Activated CD4-positive, CD25-positive, alpha-beta regulatory T cell treated with anti-CD3 and anti-CD28 coated beads, Interleukin-2, amount 50 U/mL, for 72 hours (primary cell): ENCODE measurements around the gene AUH.

Source experiments
- DNase-seq: peaks from one replicate; pipeline ENCODE4 v3.0.0; 2021

AUH gene

DNA sequence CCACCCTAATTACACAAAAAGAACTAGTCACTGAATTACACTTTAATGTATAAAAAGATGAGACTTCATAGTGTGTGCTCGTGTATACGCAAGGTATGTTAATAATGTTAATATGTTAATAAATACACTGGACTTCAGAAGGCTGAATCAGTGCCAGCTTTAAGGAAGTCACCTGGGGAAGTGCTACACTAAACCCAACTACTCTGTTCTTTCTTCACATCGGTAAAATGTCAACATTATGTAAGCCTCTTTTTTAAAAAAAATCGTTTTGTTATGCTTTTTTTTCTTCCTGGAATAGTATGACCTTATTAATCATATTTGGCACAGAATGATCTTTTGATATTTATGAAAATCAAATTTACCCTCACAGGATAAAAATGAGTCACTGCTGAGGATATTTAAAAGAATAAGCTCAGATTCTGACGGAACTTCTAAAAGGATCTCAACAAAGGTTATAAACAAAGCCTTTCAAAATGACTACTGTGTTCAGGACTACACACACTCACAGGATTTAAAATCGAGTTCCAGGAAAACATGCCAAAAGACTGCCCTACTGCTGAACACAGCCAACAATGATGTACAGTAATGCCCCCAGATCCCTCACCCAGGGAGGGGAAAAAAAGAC lies 75.9 kb downstream of the AUH start:
- no peak for DNase-seq

DNA sequence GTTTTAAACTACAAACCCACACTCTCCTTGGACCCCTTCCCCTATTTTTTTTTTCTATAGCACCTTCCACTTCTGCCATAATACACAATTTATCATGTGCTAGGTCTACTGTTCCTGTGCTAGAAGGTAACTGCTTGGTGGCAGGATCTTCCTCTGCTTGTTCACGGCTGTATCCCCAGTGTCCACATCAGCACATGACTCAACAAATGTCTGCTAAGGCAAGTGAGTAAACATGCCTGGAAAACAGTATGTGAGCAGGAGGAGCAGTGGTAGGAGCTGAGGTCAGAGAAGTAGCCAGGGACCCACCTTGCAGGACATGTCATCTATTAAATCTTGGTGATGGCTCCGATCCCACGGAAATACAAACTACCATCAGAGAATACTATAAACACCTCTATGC lies 79.4 kb downstream of the AUH start:
- DNase-seq: no peak

DNA sequence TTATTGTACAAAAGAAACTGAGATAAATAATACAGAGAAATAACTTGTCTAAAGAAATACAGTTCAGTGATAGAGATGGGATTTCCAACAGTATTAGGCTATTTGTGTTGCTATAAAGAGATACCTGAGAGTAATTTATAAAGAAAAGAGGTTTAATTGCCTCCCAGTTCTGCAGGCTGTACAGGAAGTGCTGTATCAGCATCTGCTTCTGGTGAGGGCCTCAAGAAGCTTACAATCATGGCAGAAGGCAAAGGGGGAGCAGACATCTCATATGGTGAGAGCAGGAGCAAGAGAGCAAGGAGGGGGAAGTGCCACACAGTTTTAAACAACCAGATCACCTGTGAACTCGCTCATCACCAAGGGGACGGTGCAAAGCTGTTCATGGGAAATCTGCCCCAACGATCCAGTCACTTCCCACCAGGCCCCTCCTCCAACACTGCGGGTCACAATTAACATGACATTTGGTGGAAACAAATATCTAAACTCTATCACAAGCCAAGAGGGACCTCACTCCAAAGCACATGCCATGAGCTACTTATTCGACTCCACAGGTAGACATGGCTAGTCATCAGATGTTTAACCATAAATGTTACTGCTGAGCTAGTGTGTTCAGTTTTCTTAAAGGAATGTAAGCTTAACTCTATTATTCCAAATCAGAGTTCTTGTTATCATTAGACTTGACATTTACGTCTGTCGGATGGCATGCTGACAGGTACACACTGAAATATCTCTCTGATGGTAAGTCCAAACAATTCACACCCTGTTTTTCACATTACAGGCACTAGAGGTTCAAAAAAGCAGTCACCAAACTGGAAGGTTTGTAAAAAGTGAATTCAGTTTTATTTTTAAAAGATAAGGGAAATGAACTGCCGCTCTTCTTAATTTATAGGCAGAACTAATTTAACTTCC lies 82.2 kb downstream of the AUH start:
- no peak for DNase-seq

DNA sequence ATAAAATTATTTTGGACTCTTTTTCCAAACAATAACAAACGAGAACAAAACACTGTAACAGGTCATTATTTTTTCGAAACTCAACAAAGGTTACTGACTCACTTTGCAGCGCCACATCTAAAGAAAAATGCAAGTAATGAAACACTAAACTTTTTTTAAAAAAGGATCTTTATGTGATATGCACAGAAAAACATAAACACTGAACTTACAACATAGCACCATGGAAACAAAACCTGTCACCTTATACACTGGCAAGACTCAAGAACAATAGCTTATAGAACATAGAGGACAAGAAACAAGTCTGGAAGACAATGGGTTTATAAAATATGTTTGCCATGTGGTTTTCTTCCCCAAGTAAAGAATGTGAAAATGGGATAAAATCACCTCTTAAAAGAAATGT lies 85.2 kb downstream of the AUH start:
- no peak for DNase-seq

DNA sequence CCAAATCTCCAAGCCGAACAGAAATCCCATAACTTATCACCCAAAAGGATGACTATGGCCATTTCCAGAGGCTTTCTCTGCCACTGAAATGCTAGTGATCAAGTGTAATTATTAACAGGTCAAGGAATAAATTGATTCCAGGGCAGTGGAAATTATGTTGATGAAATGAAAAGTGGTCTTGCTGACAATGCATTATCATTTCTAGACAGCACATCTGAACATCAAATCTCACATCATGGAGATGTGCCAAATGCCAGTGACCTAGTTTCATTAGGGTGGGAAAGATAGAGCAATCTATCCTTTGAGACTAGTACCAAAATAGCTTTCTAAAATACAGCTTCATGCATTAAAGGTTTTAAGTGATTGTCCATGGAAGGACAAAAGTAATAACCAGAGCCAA lies 86.1 kb downstream of the AUH start:
- no peak for DNase-seq

DNA sequence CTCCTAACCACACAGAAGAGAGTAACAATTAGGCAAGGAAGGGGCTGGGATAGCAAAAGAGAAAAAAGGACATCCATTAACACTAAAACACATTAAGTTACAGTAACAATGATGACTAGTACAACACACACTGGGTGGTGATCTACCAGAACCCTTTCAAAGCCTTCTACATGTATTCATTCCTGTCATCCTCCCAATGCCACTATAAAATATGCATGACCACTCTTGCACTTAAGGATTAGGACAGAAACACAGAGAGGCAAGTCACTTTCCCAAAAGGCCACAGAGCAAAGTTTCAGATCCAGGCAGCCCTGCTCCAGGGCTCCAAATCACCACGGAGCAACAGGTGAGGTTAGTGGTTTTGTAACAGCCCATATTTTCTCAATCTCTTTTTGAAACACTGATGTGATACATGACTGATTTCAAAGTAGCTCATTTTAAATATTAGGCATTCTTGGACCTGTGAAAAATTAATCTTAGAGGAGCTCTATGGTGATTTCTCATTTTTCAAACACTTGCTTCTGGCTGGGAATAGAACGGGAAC lies 86.7 kb downstream of the AUH start:
- no peak for DNase-seq

DNA sequence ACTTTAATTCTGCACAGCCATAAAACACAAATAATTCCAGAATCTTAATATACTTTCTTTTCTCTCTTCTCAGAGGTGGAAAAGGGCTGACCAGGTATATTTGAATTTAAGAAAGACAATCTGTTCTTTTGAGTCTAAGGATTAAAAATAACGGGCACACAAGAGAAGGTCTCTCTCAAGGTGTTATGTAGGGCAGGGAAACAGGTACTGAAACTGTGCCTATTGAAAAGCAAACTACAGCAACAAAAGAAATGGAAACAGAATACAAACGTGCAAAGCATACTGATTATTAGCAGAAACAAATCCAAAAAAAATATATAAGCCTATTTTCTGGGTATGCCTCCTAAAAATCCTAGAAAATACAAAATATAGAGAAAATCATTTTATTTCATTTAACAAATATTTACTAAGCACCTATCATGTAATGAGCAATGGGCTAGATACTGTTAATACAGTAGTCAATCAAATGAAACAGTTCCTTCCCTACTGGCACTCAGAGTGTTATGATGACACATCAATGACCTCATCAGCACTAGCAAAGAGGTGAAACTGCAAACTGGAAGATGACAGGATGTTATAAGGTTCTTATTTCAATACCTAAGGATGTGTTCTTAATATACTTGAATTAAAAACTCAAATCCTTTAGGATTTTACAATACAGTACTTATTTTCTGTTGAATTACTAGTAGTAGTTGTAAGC lies 87.7 kb downstream of the AUH start:
- DNase-seq: no peak

DNA sequence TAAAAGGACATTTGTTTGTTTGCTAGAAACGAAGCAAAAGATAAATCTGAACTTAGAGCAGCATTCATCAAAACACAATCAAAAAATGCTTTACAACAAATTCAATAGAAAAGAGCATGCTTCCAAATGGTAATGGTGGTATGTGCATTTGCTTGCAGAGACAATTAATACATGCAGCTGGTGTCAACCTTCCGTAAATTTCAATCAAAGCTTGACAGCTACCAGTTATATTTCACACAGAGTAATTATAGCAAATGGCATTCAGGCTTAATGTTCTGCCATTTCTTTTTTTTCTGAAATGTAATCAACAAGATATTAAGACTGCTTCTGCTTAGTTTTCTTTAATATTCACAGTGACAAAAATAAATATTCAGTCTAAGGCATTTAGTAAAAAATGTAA lies 90.6 kb downstream of the AUH start:
- DNase-seq: no peak

DNA sequence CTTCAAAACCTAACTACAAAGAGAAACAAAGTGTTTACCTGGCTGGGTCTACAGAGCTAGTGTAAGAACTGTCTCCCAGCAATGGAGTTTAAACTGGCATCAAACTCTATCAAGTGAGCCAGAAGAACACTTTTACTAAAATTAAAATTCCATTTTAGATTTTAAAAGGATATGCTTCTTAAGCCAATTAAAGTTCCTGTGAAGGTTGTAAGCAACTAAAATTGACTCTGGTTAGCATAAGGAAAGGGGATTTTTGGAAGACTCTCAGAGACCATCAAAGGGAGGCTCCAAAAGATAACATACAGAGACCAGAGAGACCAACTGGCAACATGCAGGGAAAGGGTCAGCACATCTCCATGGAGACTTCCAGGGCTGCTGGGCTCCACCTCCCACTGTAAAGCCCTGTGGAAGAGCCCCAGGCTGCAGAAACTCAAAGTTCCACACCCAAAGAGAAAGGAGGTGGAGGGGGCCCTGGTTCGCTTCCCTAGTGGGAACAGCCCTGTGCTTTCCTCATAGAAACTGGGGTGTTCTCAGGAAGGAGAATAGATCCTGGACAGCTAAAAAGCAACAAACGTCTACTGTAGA lies 91.7 kb downstream of the AUH start:
- no peak for DNase-seq

DNA sequence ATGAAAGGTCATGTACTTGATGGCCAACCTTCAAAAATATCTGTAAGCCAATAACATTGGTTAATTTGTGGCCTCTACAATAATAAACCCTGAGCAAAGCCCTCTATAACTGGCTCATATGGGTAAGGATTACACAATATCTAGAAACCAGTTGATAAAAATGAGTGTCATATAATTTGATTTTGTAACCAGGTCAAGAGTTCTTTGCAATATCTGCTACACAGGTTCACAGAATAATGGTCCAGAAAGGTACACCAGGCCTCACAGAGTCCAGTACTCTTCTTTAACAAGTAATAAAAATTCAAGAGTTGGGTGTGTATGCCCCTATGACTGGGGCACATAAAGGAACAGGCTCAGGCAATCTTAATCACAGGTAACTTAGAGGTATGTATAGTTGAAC lies 95.3 kb downstream of the AUH start:
- no peak for DNase-seq

DNA sequence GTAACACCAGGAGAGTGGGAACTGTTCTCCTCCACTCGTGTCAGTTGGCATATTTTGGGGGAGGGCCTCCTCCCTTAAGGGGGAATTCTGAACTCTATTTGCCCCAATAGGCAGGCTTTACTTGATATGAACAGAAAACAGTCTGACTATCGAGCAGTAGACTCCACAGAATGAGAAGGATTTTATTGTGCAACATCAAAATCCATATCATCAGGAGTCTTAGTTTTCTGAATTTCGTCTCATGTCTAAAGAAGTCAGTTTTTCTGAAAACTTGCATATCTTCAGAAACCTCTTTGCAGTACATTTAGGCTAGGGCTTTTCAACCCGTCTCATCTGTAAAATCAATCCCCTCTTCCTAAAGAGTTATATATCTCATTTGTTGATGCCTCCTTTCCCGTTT lies 96.2 kb downstream of the AUH start:
- DNase-seq: no peak

DNA sequence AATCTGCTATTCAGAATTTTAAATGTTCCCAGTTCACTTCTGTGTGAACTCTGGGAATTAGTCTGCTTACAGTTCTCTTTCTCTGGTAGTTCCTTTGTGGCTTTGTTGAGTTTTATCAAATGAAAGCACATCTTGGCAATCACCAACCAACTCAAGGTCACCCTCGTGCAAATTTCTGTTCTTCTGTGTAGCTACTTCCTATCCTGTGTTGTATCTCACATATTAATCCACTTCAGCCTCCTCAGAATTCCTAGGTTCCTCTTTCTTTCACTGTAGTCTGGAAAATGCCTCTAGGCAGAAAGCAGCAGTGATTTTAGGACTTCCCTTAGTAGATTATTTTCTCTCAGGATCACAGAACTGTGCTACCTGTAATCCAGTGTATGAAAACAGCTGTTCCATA lies 100.3 kb downstream of the AUH start:
- DNase-seq: no peak

DNA sequence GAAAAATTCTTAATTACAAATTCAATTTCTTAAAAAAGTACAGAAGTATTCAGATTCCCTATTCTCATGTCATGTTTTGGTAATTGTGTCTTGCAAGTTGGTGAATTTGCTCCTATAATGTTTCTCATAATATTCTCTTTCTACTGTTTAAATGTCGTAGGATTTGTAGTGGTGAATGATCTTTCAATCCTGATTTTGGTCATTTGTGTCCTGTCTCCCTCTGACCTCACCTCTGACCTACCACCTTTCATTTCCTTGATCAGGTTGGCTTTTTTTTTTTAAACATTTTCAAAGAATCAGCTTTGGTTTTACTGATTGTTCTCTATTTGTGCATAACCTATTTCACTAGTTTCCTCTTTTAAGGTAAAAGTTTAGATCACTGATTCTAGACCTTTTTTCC lies 102.6 kb downstream of the AUH start:
- no peak for DNase-seq

DNA sequence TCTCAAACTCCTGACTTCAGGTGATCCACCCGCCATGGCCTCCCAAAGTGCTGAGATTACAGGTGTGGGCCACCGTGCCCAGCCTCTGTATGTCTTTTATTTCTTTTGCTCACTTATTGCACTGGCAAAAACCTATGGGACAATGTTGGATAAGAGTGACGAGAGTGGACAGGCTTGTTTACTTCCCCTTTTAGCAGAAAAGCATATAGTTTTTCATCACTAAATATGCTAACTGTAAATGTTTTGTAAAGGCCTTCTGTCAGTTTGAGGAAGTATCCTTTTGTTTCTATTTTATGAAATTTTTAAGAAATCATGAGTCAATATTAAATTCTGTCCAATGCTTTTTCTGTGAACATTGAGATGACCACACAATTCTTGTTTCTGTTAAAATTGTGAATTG lies 103.3 kb downstream of the AUH start:
- no peak for DNase-seq

DNA sequence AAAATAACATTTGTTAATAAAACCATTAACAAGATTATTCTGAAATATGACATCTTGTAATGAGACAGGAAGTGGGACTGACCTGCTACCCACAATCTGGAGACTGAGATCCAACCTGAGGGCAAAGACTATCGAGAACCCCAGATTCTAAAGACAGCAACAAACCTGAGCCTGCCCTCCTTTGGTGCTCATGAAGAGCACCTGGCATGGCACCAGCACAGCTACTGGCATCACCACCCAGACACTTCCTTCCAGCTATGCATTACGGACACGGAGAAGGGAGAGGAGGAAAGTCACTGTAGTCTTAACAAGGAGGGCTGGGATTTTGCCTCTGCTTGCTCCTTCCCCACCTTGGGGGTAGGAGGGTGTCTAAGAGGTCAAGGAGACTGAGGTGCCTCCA lies 105.5 kb downstream of the AUH start:
- DNase-seq: no peak

DNA sequence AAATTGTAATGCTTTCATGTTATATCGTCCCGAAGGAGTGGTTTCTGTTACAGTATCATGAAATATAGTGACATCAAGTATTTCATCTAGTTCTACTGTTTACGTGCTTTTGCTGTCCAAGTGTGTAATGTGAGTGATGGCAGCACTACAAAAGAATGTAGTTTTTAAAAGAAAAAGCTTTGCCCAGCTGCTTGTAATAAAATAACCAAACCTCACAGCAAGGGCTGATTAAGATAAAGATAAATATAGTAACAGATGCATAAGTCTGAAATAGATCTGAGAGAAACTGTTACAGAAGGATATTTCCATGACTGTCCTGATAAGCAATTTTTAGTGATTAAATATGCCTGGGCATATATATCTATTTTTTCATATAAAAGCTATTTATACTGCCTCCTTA lies 106.4 kb downstream of the AUH start:
- DNase-seq: no peak

DNA sequence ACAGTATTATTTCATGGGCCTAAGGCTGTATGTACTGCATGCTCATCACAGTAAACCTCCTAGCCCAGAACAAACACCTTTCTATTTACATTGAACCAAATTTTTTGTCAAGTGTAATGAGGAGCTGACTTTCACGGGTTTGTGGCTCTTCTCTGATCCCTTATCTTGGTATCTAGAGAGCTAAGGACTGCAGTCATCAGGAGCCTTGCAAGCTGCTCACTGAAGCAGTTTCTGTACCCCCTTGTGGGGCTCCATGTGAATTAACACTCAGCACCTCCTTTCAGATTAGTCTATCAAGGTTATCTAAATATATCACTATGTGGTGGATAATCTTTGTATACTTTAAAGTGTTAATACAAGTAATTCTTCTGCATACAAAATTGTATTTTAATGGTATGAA lies 108.2 kb downstream of the AUH start:
- DNase-seq: no peak

DNA sequence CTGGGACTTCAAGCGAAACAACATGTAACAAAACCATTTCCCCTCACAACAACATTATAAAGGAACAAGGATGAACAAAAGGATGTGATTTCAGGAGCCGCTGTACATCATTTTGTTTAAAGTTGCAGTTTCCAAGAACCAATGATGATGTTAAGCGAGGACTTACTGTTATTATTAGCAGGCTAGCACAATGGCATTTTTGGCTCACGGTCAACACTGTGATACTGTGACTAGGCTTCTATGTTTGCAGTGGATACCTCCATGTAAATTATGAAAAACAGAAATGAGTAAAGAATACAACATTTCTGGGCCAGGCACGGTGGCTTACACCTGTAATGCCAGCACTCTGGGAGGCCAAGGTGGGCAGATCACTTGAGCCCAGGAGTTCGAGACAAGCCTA lies 113.0 kb downstream of the AUH start:
- no peak for DNase-seq

DNA sequence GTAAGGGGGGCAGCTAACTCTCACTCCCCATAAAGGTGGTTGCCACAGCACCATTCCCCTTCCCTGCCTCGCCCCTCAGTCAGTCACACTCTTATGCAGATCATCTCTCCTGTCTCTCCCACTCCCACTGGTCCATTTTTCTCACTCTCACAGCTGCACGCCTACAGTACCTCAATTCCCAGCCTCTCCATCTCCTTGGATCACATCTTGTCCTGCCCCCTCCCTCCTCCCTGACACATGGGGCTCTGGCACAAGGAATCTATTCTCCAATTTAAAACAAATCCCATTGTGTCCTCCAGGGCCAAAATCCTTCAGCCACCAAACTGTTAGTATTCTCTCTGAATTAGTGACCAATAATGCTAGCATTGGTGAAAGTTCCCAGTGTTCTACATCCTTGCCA lies 114.4 kb downstream of the AUH start:
- DNase-seq: no peak

DNA sequence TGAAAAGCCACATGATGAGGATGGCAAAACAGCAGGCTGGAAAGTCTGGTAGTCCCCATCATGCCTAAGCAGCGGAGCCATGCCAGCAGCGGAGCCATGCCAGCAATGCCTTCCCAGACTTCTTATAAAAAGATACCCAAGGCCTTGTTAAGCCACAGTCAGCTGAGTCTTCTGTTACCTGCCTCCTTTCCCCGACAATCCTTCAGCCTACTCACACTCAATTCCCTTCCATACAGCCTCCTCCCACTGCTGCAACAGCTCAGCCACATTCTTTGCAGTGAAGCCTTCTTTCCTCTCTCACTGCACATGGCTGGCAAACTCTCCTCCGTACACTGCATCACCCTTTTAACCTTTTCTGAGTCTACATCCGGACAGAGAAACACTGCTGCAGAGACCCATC lies 114.9 kb downstream of the AUH start:
- no peak for DNase-seq

DNA sequence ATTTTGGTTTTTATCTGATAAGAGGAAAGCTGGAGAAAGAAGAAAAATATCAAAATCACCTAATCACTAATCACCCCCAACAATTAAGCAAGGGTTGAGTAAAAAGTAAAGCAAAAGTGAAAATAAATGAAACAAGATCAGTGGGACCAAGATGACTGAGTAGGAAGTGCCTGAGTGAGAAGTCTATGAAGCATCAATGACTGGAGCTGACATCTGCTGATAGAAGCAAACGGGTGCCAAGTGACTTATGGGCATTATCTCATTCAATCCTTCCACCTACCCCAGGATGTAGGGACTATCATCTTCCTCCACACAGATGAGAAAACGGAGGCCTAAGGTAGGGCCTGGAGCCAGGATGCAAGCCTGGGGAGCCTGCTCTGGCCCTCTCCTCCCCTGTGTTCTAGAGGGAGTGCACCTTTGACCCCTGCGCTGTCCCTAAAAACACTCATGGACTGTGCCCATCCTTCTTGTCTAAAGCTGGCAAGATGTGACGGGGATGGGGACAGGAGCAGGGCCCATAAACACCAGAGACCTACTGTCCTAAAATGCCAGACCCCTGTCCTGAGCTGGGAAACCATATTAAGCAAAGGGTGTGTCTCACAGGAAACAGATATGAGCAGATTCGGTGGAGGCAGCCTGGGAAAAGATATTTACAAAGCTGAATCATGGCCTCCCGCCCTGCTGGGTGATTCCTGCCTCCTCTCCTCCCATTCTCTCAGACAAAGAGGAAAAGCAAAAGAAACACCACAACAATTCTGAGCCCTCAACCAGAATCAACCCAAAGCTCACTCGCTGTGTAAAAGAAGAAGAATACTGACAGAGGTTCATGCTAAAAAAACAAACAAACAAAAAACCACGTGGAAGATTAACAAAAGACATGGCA lies 116.0 kb downstream of the AUH start:
- no peak for DNase-seq

DNA sequence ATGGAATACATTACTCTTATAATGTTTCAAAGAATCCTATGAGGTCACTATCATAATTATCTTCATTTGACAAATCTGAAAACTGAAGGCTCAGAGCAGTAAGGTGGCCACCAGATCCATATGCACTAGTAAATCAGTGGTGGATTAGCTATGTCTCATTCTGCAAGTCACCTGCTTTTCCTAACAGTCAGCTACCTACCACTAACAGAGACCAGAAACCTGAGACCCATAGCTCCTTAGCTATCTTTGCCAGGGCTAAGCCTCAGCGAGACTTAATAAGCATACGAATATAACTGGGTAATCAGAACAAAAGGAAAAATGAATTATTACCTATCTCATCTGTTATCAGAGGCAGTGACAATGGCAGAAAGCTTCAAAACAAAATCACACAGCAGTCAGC lies 118.7 kb downstream of the AUH start:
- no peak for DNase-seq
